Measurements from ENCODE around the gene ATG10. TPM values are rescaled to one million over a fixed set of nuclear protein-coding genes. Genes with fewer than 3 reads are reported as not detected.

The ATG10 gene
- 6.5 and 7.4 TPM in 2 replicates for total RNA-seq

GRCh38 chr5:81971712-81972491 lies at the start of gene ATG10:
TSS of gene ATG10 (plus strand) at chr5:81972023. CDS start at chr5:81987571, 15,548 bp downstream.
- Histone ChIP-seq H3K9me3 (ENCODE audit: low read depth, low read length) (no peaks in the 10 kb centered on the region), H3K27ac (ENCODE audit: low read depth, low read length) (peak within 1 kb of the TSS; percentile 91), H2AFZ (ENCODE audit: low read length) (peak within 1 kb of the TSS; percentile 92), H3K27me3 (ENCODE audit: insufficient read depth, low read length) (no peaks in the 10 kb centered on the region), H3K79me2 (ENCODE audit: insufficient read depth, low read length) (no peaks in the 10 kb centered on the region), H3K36me3 (ENCODE audit: insufficient read depth, low read length) (no peaks in the 10 kb centered on the region), H3K4me2 (ENCODE audit: insufficient read depth, low read length) (peak within 1 kb of the TSS; percentile 93), H3K4me1 (ENCODE audit: insufficient read depth, low read length) (peaks cover 5% of the 10 kb centered on the region), H3K4me3 (ENCODE audit: insufficient read depth, low read length) (peak within 1 kb of the TSS; percentile 87), H4K20me1 (ENCODE audit: insufficient read depth, low read length) (no peaks in the 10 kb centered on the region)
- DNase-seq (ENCODE audit: insufficient read length, low spot score, missing footprints): peak; percentile 99
- TF ChIP-seq CTCF (IDR thresholded peaks at IDR 0.05; ENCODE audit: extremely low read depth, low read depth, low read length): no peak

DNA sequence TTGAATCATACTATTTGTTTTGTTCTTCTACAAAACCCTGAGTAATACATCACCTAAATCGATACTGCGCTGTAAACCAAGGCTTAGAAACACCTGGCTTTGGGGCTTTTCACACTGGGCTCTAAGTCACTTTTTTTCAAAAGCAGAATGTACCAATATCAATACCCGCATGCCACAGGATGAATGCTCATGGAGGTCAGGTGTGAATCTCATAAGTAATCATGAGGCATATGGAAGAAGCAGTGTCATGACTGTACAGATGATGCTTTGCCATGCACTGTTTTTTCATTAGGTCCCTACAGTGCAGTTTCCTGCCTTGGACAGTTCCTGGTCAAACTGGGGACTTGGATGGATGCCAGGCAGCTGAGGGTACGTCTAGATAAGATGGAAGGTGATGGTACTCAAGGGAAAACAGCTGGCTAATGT lies 49.0 kb upstream of the ATG10 start:
- no peaks in the 10 kb centered on the region for H3K9me3 ChIP-seq (ENCODE audit: low read depth, low read length)
- H3K4me1 ChIP-seq (ENCODE audit: insufficient read depth, low read length): no peaks in the 10 kb centered on the region
- DNase-seq (ENCODE audit: insufficient read length, low spot score, missing footprints): no peak
- H3K4me2 ChIP-seq (ENCODE audit: insufficient read depth, low read length): no peak overlapping the region
- no peaks in the 10 kb centered on the region for H3K36me3 ChIP-seq (ENCODE audit: insufficient read depth, low read length)
- no peak overlapping the region for H3K27ac ChIP-seq (ENCODE audit: low read depth, low read length)
- no peaks in the 10 kb centered on the region for H3K27me3 ChIP-seq (ENCODE audit: insufficient read depth, low read length)
- no peak overlapping the region for H3K4me3 ChIP-seq (ENCODE audit: insufficient read depth, low read length)
- no peak overlapping the region for H2AFZ ChIP-seq (ENCODE audit: low read length)
- TF ChIP-seq CTCF (IDR thresholded peaks at IDR 0.05; ENCODE audit: extremely low read depth, low read depth, low read length): no peak
- H3K79me2 ChIP-seq (ENCODE audit: insufficient read depth, low read length): no peaks in the 10 kb centered on the region
- H4K20me1 ChIP-seq (ENCODE audit: insufficient read depth, low read length): no peaks in the 10 kb centered on the region

- H3K4me2 ChIP-seq (ENCODE audit: insufficient read depth, low read length): no peak overlapping the region
- no peak for TF ChIP-seq CTCF (IDR thresholded peaks at IDR 0.05; ENCODE audit: extremely low read depth, low read depth, low read length)
- no peaks in the 10 kb centered on the region for H3K9me3 ChIP-seq (ENCODE audit: low read depth, low read length)
- H3K79me2 ChIP-seq (ENCODE audit: insufficient read depth, low read length): no peaks in the 10 kb centered on the region
- H3K27me3 ChIP-seq (ENCODE audit: insufficient read depth, low read length): no peaks in the 10 kb centered on the region
- no peak overlapping the region for H3K27ac ChIP-seq (ENCODE audit: low read depth, low read length)
- H3K4me1 ChIP-seq (ENCODE audit: insufficient read depth, low read length): no peaks in the 10 kb centered on the region
- no peak for DNase-seq (ENCODE audit: insufficient read length, low spot score, missing footprints)
- H3K36me3 ChIP-seq (ENCODE audit: insufficient read depth, low read length): no peaks in the 10 kb centered on the region
- no peak overlapping the region for H3K4me3 ChIP-seq (ENCODE audit: insufficient read depth, low read length)
- H2AFZ ChIP-seq (ENCODE audit: low read length): no peak overlapping the region
- no peaks in the 10 kb centered on the region for H4K20me1 ChIP-seq (ENCODE audit: insufficient read depth, low read length)
Observed at GRCh38 chr5:81924442-81924841, 47.4 kb upstream of the ATG10 start.

- Histone ChIP-seq H3K27me3 (ENCODE audit: insufficient read depth, low read length) (no peaks in the 10 kb centered on the region), H2AFZ (ENCODE audit: low read length) (no peak overlapping the region), H3K4me2 (ENCODE audit: insufficient read depth, low read length) (no peak overlapping the region), H3K9me3 (ENCODE audit: low read depth, low read length) (no peaks in the 10 kb centered on the region), H3K79me2 (ENCODE audit: insufficient read depth, low read length) (no peaks in the 10 kb centered on the region), H3K27ac (ENCODE audit: low read depth, low read length) (no peak overlapping the region), H4K20me1 (ENCODE audit: insufficient read depth, low read length) (no peaks in the 10 kb centered on the region), H3K4me3 (ENCODE audit: insufficient read depth, low read length) (no peak overlapping the region), H3K36me3 (ENCODE audit: insufficient read depth, low read length) (no peaks in the 10 kb centered on the region), H3K4me1 (ENCODE audit: insufficient read depth, low read length) (no peaks in the 10 kb centered on the region)
- no peak for TF ChIP-seq CTCF (IDR thresholded peaks at IDR 0.05; ENCODE audit: extremely low read depth, low read depth, low read length)
- DNase-seq (ENCODE audit: insufficient read length, low spot score, missing footprints): no peak
Observed at GRCh38 chr5:81925009-81925408, 46.8 kb upstream of the ATG10 start.
